RPMI8226 (cell line): ENCODE results near the gene COL4A1.

ENCODE experiments used
- DNase-seq: peaks from one replicate; pipeline ENCODE4 v3.0.0-alpha.2; 2015

COL4A1 gene

GRCh38 chr13:110233181-110233950, 73.6 kb downstream of the COL4A1 start:
- DNase-seq, result no peak

- DNase-seq, result no peak
Measured at GRCh38 chr13:110232756-110233155, 74.2 kb downstream of the COL4A1 start.

GRCh38 chr13:110232142-110232541, 74.8 kb downstream of the COL4A1 start:
- no peak for DNase-seq

- DNase-seq, result no peak
Measured at GRCh38 chr13:110231348-110232047, 75.5 kb downstream of the COL4A1 start.

- DNase-seq, result no peak
Measured at GRCh38 chr13:110230661-110231347, 76.2 kb downstream of the COL4A1 start.

GRCh38 chr13:110229905-110230563, 76.9 kb downstream of the COL4A1 start:
- no peak for DNase-seq

- no peak for DNase-seq
Measured at GRCh38 chr13:110228936-110229904, 77.7 kb downstream of the COL4A1 start.

- DNase-seq, result no peak
Measured at GRCh38 chr13:110227864-110228643, 78.9 kb downstream of the COL4A1 start.

GRCh38 chr13:110227416-110227815, 79.5 kb downstream of the COL4A1 start:
- no peak for DNase-seq

- DNase-seq, result no peak
Measured at GRCh38 chr13:110225609-110226574, 81.1 kb downstream of the COL4A1 start.

- no peak for DNase-seq
Measured at GRCh38 chr13:110225003-110225402, 82.0 kb downstream of the COL4A1 start.

GRCh38 chr13:110224519-110224918, 82.4 kb downstream of the COL4A1 start:
- DNase-seq, result no peak

GRCh38 chr13:110221406-110222117, 85.4 kb downstream of the COL4A1 start:
- no peak for DNase-seq

GRCh38 chr13:110220471-110220870, 86.5 kb downstream of the COL4A1 start:
- no peak for DNase-seq

- no peak for DNase-seq
Measured at GRCh38 chr13:110218581-110219201, 88.3 kb downstream of the COL4A1 start.

GRCh38 chr13:110217811-110218210, 89.1 kb downstream of the COL4A1 start:
- DNase-seq, result no peak

GRCh38 chr13:110217085-110217484, 89.9 kb downstream of the COL4A1 start:
- DNase-seq, result no peak

GRCh38 chr13:110216398-110217041, 90.4 kb downstream of the COL4A1 start:
- DNase-seq, result no peak
